CD4-positive, alpha-beta memory T cell (primary cell): ENCODE data around the gene TTC17. TPM values are rescaled to one million over a fixed set of nuclear protein-coding genes. Genes with fewer than 3 reads are reported as not detected.

Source experiments
- CTCF ChIA-PET: fragments of 350-600 bp; sonication (Branson Sonifier 250); formaldehyde crosslinking; loops from one replicate; lab custom pipeline; 2021; ENCODE audit warnings: inconsistent platforms; ENCODE audit not compliant: partially characterized antibody; lab: Charles Lee
- POLR2A ChIA-PET: fragments of 350-600 bp; sonication (Branson Sonifier 250); formaldehyde crosslinking; loops from one replicate; lab custom pipeline; 2021; ENCODE audit not compliant: partially characterized antibody; lab: Charles Lee
- DNase-seq, 5 donors: peaks; one replicate each; pipeline versions ENCODE4 v3.0.0 to v3.0.0-alpha.2; 2020 to 2022; ENCODE audit warnings: mixed read lengths in 1 of 5
- H3K27ac ChIP-seq: one replicate; pipeline ENCODE4 v1.7.0; 2013; ENCODE audit warnings: low read depth, low read length
- H3K27me3 ChIP-seq: 2 replicates; pipeline ENCODE4 v1.7.0; 2013; ENCODE audit warnings: mild to moderate bottlenecking, low read length, moderate library complexity; ENCODE audit not compliant: insufficient read depth
- H3K36me3 ChIP-seq: 2 replicates; pipeline ENCODE4 v1.7.0; 2013; ENCODE audit warnings: mild to moderate bottlenecking, low read length, moderate library complexity; ENCODE audit not compliant: insufficient read depth
- H3K4me1 ChIP-seq: 2 replicates; pipeline ENCODE4 v1.7.0; 2013; ENCODE audit warnings: mild to moderate bottlenecking, low read length, moderate library complexity; ENCODE audit not compliant: insufficient read depth
- H3K4me3 ChIP-seq, 2 donors: one replicate each; pipeline ENCODE4 v1.7.0; 2013; ENCODE audit warnings: low read length in 2 of 2, mild to moderate bottlenecking in 1 of 2
- H3K9me3 ChIP-seq, 2 donors: one replicate each; pipeline ENCODE4 v1.7.0; 2013; ENCODE audit warnings: low read length in 2 of 2, control low read depth in 1 of 2; ENCODE audit not compliant: control insufficient read depth in 1 of 2
- H3K27ac Mint-ChIP-seq, 7 donors: one replicate each; pipeline ENCODE4 v1.8.0; 2020 to 2021; ENCODE audit warnings: mixed read lengths in 7 of 7, mild to moderate bottlenecking in 6 of 7, inconsistent platforms in 3 of 7, moderate library complexity in 3 of 7
- H3K27me3 Mint-ChIP-seq, 2 donors: one replicate each; pipeline ENCODE4 v1.8.0; 2020 to 2021; ENCODE audit warnings: mixed read lengths in 2 of 2
- H3K36me3 Mint-ChIP-seq, 2 donors: one replicate each; pipeline ENCODE4 v1.8.0; 2020 to 2021; ENCODE audit warnings: mixed read lengths in 2 of 2, inconsistent platforms in 1 of 2, mild to moderate bottlenecking in 1 of 2
- H3K4me1 Mint-ChIP-seq, 4 donors: one replicate each; pipeline ENCODE4 v1.8.0; 2020 to 2021; ENCODE audit warnings: mixed read lengths in 4 of 4, mild to moderate bottlenecking in 1 of 4
- H3K4me3 Mint-ChIP-seq, 8 donors: one replicate each; pipeline ENCODE4 v1.8.0; 2020 to 2021; ENCODE audit warnings: mixed read lengths in 8 of 8, mild to moderate bottlenecking in 7 of 8, moderate library complexity in 6 of 8, inconsistent platforms in 3 of 8
- H3K9me3 Mint-ChIP-seq, 8 donors: one replicate each; pipeline ENCODE4 v1.8.0; 2020 to 2021; ENCODE audit warnings: mixed read lengths in 8 of 8, mild to moderate bottlenecking in 5 of 8, inconsistent platforms in 3 of 8, moderate library complexity in 1 of 8
- intact Hi-C: fragments of 100-400 bp; cut with micrococcal nuclease; formaldehyde crosslinking; loops from one replicate; pipeline ENCODE4 v1.15.1; 2023
- polyA plus RNA-seq, 2 donors: library from polyadenylated mRNA; unstranded; fragments of 300-500 nt; fragmentation: Illumina TruSeq; gene quantifications; one replicate each; pipeline ENCODE4 v1.2.3, GENCODE V29; 2021
- total RNA-seq, 2 experiments: library from RNA; stranded (reverse); gene quantifications; one replicate each; pipeline ENCODE4 v1.2.3, GENCODE V29; 2021

The TTC17 gene
- total and polyA plus RNA-seq, 4 experiments from 2014 or later: 50.7 to 112 (median 82.0) TPM

DNA sequence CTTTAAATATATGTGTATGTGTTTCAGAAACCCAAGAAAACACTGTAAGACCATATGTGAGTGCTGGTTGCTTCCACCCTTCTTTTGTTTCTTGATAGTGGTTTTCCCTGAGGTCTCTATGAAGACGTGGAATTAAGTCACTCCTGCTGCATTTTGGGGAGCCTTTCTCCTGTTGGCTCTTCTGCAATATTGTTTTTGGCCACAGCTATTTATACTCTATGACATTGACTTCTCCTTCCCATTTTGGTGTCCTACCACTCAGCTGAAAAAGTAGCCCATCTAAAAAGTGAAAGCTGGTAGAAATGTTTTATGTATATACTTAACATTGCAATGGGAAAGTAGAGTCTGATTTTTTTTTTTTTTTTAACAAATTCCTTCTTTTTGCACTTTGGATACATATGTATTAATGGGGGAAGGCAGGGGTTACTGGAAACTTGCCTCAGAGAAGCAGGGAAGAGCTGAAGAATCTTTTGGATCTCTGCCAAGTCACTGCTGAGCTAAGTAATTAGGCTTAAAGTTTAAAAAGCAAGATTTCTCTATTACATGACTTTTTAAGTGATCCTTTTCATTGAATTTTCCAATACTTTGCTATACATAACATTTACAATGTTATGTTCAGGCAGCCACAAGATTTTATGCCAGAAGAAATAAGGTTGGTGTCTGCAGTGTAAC lies 1.8 kb downstream of the TTC17 start:
- H3K4me1 Mint-ChIP-seq: peaks cover 32 to 67% (median 53%) of the 10 kb centered on the region in 4 donors
- H3K36me3 Mint-ChIP-seq: peaks cover 4 to 33% of the 10 kb centered on the region in 2 donors
- H3K9me3 Mint-ChIP-seq: peaks cover 0 to 2% (median 0%) of the 10 kb centered on the region in 8 donors
- intact Hi-C loops: no loop called here
- DNase-seq: no peak
- no peak overlapping the region for H3K27ac ChIP-seq
- H3K27me3 Mint-ChIP-seq: no peaks in the 10 kb centered on the region
- H3K4me3 Mint-ChIP-seq: peak overlapping the region; percentile 94 to 100 (median 99)
- no peaks in the 10 kb centered on the region for H3K36me3 ChIP-seq
- ChIA-PET POLR2A (interaction anchor here (5.6 kb wide), 1 partner anchor 48 kb away, joined by 61 read pairs; the partner anchor contains the start of gene API5), CTCF (interaction anchor here (6.1 kb wide), 1 partner anchor 48 kb away, joined by 59 read pairs; the partner anchor contains the start of gene API5)
- H3K4me3 ChIP-seq: peak overlapping the region; percentile 51 to 89
- no peaks in the 10 kb centered on the region for H3K9me3 ChIP-seq
- peak overlapping the region in 6 of 7 donors; percentile 52 to 99 (median 98) for H3K27ac Mint-ChIP-seq
- no peaks in the 10 kb centered on the region for H3K27me3 ChIP-seq
- H3K4me1 ChIP-seq: peaks cover 32% of the 10 kb centered on the region

DNA sequence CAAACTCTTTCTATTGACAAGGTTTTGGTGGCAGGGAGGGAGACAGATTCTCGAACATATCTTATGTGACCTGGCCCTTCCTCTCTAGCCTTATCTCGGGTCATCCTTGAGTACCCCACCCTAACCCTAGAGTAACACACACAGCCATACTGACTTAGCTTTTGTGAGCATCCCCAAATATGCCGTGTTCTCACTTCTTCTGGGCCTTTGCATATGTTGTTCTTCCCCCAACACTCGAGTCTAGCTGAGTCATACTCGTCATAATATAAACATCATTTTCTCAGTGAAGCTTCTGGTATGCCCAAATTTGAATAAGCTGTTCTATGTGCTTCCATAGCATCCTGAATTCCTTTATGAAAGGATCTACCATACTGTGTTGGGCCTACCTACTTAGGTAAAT lies 8.0 kb downstream of the TTC17 start:
- Mint-ChIP-seq H3K36me3 (peaks cover 9 to 51% of the 10 kb centered on the region in 2 donors), H3K27ac (peak overlapping the region in 1 of 7 donors; percentile 2), H3K9me3 (no peaks in the 10 kb centered on the region), H3K4me3 (no peak overlapping the region), H3K4me1 (peaks cover 35 to 67% (median 50%) of the 10 kb centered on the region in 4 donors), H3K27me3 (no peaks in the 10 kb centered on the region)
- Histone ChIP-seq H3K4me3 (no peak overlapping the region), H3K36me3 (peaks cover 5% of the 10 kb centered on the region), H3K27ac (no peak overlapping the region), H3K9me3 (no peaks in the 10 kb centered on the region), H3K27me3 (no peaks in the 10 kb centered on the region), H3K4me1 (peaks cover 37% of the 10 kb centered on the region)
- DNase-seq: no peak
- POLR2A ChIA-PET: interaction anchor here (1.6 kb wide), 1 partner anchor 8 kb away, joined by 7 read pairs; the partner anchor contains the start of gene TTC17
- CTCF ChIA-PET: interaction anchor here (0.9 to 2.0 kb wide), 3 partner anchors 9 to 55 kb away, joined by 3 to 5 read pairs (median 5); partner anchors contain the start of gene API5
- intact Hi-C loops: no loop called here

DNA sequence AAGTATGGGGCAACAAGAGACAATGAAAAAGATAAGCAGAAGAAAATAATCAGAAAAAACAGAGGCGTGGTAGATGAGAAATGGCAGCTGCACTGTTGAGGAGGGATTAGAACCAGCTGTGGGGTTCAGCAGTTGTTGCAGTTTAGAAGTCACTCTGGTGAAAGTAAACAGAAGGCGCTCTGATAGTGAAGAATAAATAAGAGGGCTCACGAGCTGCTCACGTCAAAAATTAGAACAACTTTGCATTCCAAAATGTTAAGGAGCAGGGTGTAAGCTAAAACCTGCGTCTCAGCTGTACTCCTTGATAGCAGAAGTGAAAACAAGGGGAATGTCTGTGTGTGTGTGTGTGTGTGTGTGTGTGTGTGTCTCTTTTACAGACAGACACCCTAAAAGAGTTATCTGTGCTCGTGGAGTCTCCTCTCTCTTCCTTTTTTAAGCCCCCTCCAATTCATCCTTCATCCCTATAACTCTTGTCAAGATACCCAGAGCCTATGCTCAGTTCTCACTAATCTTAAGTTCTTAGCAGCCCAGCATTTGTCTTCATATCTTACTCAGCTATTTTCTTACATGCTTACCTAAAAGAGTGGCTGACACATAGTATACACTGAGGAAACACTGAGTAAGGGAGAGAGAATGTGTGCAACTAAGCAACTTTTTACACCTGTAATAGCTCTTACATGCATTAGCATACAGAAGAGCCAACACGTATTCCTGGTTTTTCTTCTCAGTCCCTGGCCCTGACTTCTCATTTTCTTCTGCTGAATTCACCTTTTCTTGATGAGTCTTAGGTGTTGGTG lies 8.9 kb downstream of the TTC17 start:
- H3K4me1 ChIP-seq: peaks cover 38% of the 10 kb centered on the region
- Mint-ChIP-seq H3K4me1 (peaks cover 32 to 58% (median 44%) of the 10 kb centered on the region in 4 donors), H3K27ac (peak overlapping the region in 3 of 7 donors; percentile 20 to 82 (median 38)), H3K36me3 (peaks cover 9 to 50% of the 10 kb centered on the region in 2 donors), H3K9me3 (no peaks in the 10 kb centered on the region), H3K4me3 (no peak overlapping the region), H3K27me3 (no peaks in the 10 kb centered on the region)
- DNase-seq: no peak
- H3K27me3 ChIP-seq: no peaks in the 10 kb centered on the region
- CTCF ChIA-PET: interaction anchor here (0.7 to 2.0 kb wide), 5 partner anchors 8 to 56 kb away, joined by 3 to 5 read pairs (median 3); partner anchors contain the start of gene API5
- POLR2A ChIA-PET: interaction anchor here (1.6 kb wide), 1 partner anchor 9 kb away, joined by 7 read pairs; the partner anchor contains the start of gene TTC17
- H3K9me3 ChIP-seq: no peaks in the 10 kb centered on the region
- H3K27ac ChIP-seq: no peak overlapping the region
- H3K4me3 ChIP-seq: no peak overlapping the region
- H3K36me3 ChIP-seq: peaks cover 5% of the 10 kb centered on the region
- intact Hi-C loops: no loop called here

DNA sequence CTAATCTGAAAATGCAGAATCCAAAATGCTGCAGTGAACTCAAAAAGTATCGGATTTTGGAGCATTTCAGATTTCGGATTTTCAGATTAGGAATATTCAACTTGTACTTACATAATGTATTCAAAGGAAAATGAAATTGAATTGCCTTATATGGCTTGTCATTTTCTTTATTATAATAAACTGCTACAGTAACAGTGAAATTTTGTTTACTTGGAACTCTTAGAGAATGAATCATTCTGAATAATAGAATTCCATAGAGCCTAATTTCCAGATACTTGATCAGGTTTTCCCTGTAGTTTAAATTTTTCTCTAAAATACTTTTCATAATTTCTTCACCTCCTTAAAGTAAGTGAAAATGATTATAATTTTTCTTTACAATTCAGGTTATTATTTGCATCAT lies 17.3 kb downstream of the TTC17 start:
- no peak overlapping the region for H3K4me3 ChIP-seq
- no peaks in the 10 kb centered on the region for H3K27me3 ChIP-seq
- Mint-ChIP-seq H3K4me3 (no peak overlapping the region), H3K36me3 (peaks cover 12 to 46% of the 10 kb centered on the region in 2 donors), H3K27ac (no peak overlapping the region), H3K9me3 (no peaks in the 10 kb centered on the region), H3K27me3 (no peaks in the 10 kb centered on the region), H3K4me1 (peaks cover 18 to 33% (median 23%) of the 10 kb centered on the region in 4 donors)
- CTCF ChIA-PET: no interaction called here
- peaks cover 6% of the 10 kb centered on the region for H3K4me1 ChIP-seq
- no peak overlapping the region for H3K27ac ChIP-seq
- H3K36me3 ChIP-seq: peaks cover 11% of the 10 kb centered on the region
- H3K9me3 ChIP-seq: no peaks in the 10 kb centered on the region
- POLR2A ChIA-PET: no interaction called here
- intact Hi-C loops: no loop called here
- DNase-seq: no peak

DNA sequence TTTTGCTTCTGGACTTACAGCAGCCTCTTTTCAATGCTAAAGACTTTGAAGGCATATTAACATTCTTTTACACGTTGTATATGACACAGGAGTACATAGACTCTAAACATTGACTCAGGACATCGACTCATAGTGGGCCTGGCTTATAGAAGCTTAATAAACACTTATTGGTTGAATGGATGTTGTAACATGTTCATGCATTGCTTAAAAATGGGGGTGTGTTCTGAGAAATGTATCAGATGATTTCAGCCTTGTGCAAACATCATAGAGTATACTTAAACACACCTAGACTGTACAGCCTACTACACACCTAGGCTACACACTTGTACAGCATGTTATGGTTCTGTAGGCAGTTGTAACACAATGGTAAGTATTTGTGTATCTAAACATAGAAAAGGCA lies 17.9 kb downstream of the TTC17 start:
- no peak overlapping the region for H3K27ac ChIP-seq
- intact Hi-C loops: no loop called here
- H3K9me3 ChIP-seq: no peaks in the 10 kb centered on the region
- Mint-ChIP-seq H3K4me1 (peaks cover 18 to 33% (median 24%) of the 10 kb centered on the region in 4 donors), H3K27ac (no peak overlapping the region), H3K36me3 (peaks cover 13 to 49% of the 10 kb centered on the region in 2 donors), H3K4me3 (no peak overlapping the region), H3K27me3 (no peaks in the 10 kb centered on the region), H3K9me3 (no peaks in the 10 kb centered on the region)
- no peaks in the 10 kb centered on the region for H3K27me3 ChIP-seq
- ChIA-PET POLR2A (no interaction called here), CTCF (no interaction called here)
- H3K4me3 ChIP-seq: no peak overlapping the region
- no peak for DNase-seq
- H3K36me3 ChIP-seq: peaks cover 11% of the 10 kb centered on the region
- H3K4me1 ChIP-seq: peaks cover 4% of the 10 kb centered on the region

DNA sequence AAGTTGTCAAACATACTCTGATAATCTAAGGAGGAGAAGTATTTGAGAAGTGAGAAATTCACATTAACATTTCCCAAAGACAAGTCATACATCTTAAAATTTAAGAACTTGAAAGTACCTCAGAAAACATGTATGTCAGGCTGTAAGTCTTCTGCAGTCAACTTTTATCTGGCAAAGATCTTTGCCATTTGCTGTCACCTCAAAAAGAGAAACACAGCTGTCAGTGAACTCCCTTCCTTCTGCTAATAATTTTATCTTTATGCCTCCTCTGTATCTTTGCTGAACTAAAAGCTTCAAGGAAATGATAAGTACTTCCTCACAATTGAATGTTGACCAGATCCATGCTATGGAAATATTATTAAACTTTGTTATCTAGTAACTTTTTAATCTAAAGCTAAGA lies 18.7 kb downstream of the TTC17 start:
- Mint-ChIP-seq H3K36me3 (peaks cover 17 to 54% of the 10 kb centered on the region in 2 donors), H3K27ac (no peak overlapping the region), H3K27me3 (no peaks in the 10 kb centered on the region), H3K9me3 (no peaks in the 10 kb centered on the region), H3K4me1 (peaks cover 18 to 33% (median 26%) of the 10 kb centered on the region in 4 donors), H3K4me3 (no peak overlapping the region)
- ChIA-PET CTCF (interaction anchor here (1.6 kb wide), 1 partner anchor 11 kb away, joined by 5 read pairs; no protein-coding TSS in a partner anchor), POLR2A (no interaction called here)
- Histone ChIP-seq H3K27ac (no peak overlapping the region), H3K4me1 (no peaks in the 10 kb centered on the region), H3K36me3 (peaks cover 11% of the 10 kb centered on the region), H3K27me3 (no peaks in the 10 kb centered on the region), H3K9me3 (no peaks in the 10 kb centered on the region), H3K4me3 (no peak overlapping the region)
- DNase-seq: no peak
- intact Hi-C loops: no loop called here
